Astrocyte (in vitro differentiated cells and primary cell): Measurements from ENCODE around the gene PIP4K2C.

Experiments
- CTCF ChIP-seq: IDR thresholded peaks from 2 replicates; pipeline ENCODE4 v1.5.1; 2011; ENCODE audit warnings: low read depth, mild to moderate bottlenecking, inconsistent platforms, low read length, moderate library complexity; ENCODE audit not compliant: insufficient read depth
- EZH2 ChIP-seq: IDR thresholded peaks from 2 replicates; pipeline ENCODE4 v1.6.1; 2012; ENCODE audit warnings: mild to moderate bottlenecking, low read length, inconsistent platforms; ENCODE audit not compliant: insufficient read depth

GRCh38 chr12:57622293-57623245 is 31.6 kb downstream of the PIP4K2C start:
- no peak for TF ChIP-seq CTCF
- TF ChIP-seq EZH2, result no peak
